K562 (cell line): ENCODE data around the gene RBBP4. TPM values are rescaled to one million over a fixed set of nuclear protein-coding genes. Genes with fewer than 3 reads are reported as not detected.
A peak's percentile ranks its signal among the peaks of the same experiment; 100 is the strongest.

Experiments
- ATAC-seq: fragments of 200-7000 bp; cut with Tn5 transposase; 3 replicates; pipeline ENCODE4 v1.9.1; 2020; ENCODE audit warnings: moderate library complexity
- BruUV-seq: library from RNA; stranded (reverse); fragments of 400-500 nt; replicated peaks from 2 replicates; lab custom pipeline; 2021; lab: Mats Ljungman, UMichigan
- CTCF ChIA-PET: fragments of 300-600 bp; formaldehyde crosslinking; extraction: SDS; loops from one replicate; lab custom pipeline; 2021; ENCODE audit warnings: low intra/inter-chr PET ratio; lab: Yijun Ruan, JAX
- POLR2A ChIA-PET: fragments of 300-600, 350-650 bp; sonication (Branson Sonifier 250); formaldehyde crosslinking; extraction: SDS; loops from one replicate; lab custom pipeline; 2021; ENCODE audit warnings: antibody characterized with exemption, inconsistent platforms; lab: Yijun Ruan, JAX
- DNase-seq, 4 experiments: peaks; one replicate each; pipeline versions ENCODE4 v3.0.0 to v3.0.0-alpha.2; 2011 to 2018; ENCODE audit warnings: low spot score in 3 of 4, mixed read lengths in 3 of 4; ENCODE audit errors: extremely low read depth in 1 of 4
- FAIRE-seq: peaks from 2 replicates; lab custom pipeline; 2011; peaks lifted over from hg19 to GRCh38; lab: Jason Lieb, UNC
- H2AFZ ChIP-seq: 2 replicates; pipeline ENCODE4 v1.6.0; 2011; ENCODE audit warnings: low read depth, low read length, control low read depth, inconsistent platforms
- H3K27ac ChIP-seq: fragments of 200-600 bp; 3 replicates; pipeline ENCODE4 v1.8.0; 2011; ENCODE audit warnings: low read depth, mild to moderate bottlenecking, control low read depth, inconsistent platforms, low read length, moderate library complexity, mixed read lengths; ENCODE audit errors: extremely low read depth
- H3K27me3 ChIP-seq, 2 experiments: fragments of 300-600 bp in 1 of 2; 2 replicates in 1 of 2; 3 replicates in 1 of 2; pipeline versions ENCODE4 v1.6.0 to v1.8.0; 2011; ENCODE audit warnings: inconsistent platforms in 2 of 2, low read length in 2 of 2, mild to moderate bottlenecking in 1 of 2, mixed read lengths in 1 of 2, moderate library complexity in 1 of 2; ENCODE audit not compliant: control insufficient read depth in 2 of 2, insufficient read depth in 2 of 2
- H3K36me3 ChIP-seq: fragments of 300-600 bp; 3 replicates; pipeline ENCODE4 v1.8.0; 2011; ENCODE audit warnings: mild to moderate bottlenecking, low read length, inconsistent platforms; ENCODE audit not compliant: control insufficient read depth, insufficient read depth
- H3K4me1 ChIP-seq, 2 experiments: fragments of 200-600 bp in 1 of 2; replicated peaks in 1 of 2; 2 replicates in 1 of 2; 3 replicates in 1 of 2; pipeline versions ENCODE4 v1.5.1 to v1.8.0; 2011; ENCODE audit warnings: inconsistent platforms in 2 of 2, low read length in 2 of 2, mild to moderate bottlenecking in 1 of 2, mixed read lengths in 1 of 2, moderate library complexity in 1 of 2; ENCODE audit not compliant: control insufficient read depth in 2 of 2, insufficient read depth in 2 of 2
- H3K4me2 ChIP-seq: 2 replicates; pipeline ENCODE4 v1.6.1; 2011; ENCODE audit warnings: low read length, control low read depth, inconsistent platforms, mixed read lengths; ENCODE audit not compliant: insufficient read depth
- H3K4me3 ChIP-seq: fragments of 200-600 bp; sonication (generic), shearing (Covaris generic); 2 replicates; pipeline ENCODE4 v1.5.1; 2016; ENCODE audit warnings: control low read depth, inconsistent platforms
- H3K79me2 ChIP-seq: fragments of 200-600 bp; 3 replicates; pipeline ENCODE4 v1.8.0; 2011; ENCODE audit warnings: low read length, inconsistent platforms; ENCODE audit not compliant: control insufficient read depth, insufficient read depth
- H3K9ac ChIP-seq, 2 experiments: 2 replicates each; pipeline versions ENCODE4 v1.6.0 to v1.6.1; 2011; ENCODE audit warnings: low read depth in 2 of 2, low read length in 2 of 2, control low read depth in 1 of 2, inconsistent platforms in 1 of 2, mild to moderate bottlenecking in 1 of 2, mixed read lengths in 1 of 2; ENCODE audit not compliant: insufficient read depth in 1 of 2
- H3K9me1 ChIP-seq: one replicate; pipeline ENCODE4 v1.6.0; 2011; ENCODE audit warnings: inconsistent platforms, mild to moderate bottlenecking, low read length, moderate library complexity; ENCODE audit not compliant: control insufficient read depth, insufficient read depth
- H3K9me3 ChIP-seq: replicated peaks from 2 replicates; pipeline ENCODE4 v1.5.1; 2011; ENCODE audit warnings: low read depth, low read length, inconsistent platforms; ENCODE audit not compliant: control insufficient read depth, insufficient read depth
- H4K20me1 ChIP-seq: replicated peaks from 2 replicates; pipeline ENCODE4 v1.6.1; 2011; ENCODE audit warnings: low read length, inconsistent platforms, mixed read lengths; ENCODE audit not compliant: control insufficient read depth, insufficient read depth
- ARID2 ChIP-seq: fragments of 450-650 bp; IDR thresholded peaks from 2 replicates; pipeline ENCODE4 v1.6.1; 2017; ENCODE audit warnings: antibody characterized with exemption, mild to moderate bottlenecking
- CSDE1 ChIP-seq, 2 experiments: fragments of 450-650 bp; IDR thresholded peaks; 2 replicates each; pipeline ENCODE4 v1.6.1; 2016; ENCODE audit warnings: mild to moderate bottlenecking in 1 of 2
- MEIS2 ChIP-seq: fragments of 450-650 bp; IDR thresholded peaks from 2 replicates; pipeline ENCODE4 v1.6.1; 2014; ENCODE audit warnings: mild to moderate bottlenecking; ENCODE audit not compliant: partially characterized antibody
- NUFIP1 ChIP-seq: fragments of 450-650 bp; IDR thresholded peaks from 2 replicates; pipeline ENCODE4 v1.6.1; 2018; ENCODE audit not compliant: partially characterized antibody
- RAD21 ChIP-seq, 2 experiments: fragments of 250-450 bp in 1 of 2; fragments of 450-650 bp in 1 of 2; sonication (Bioruptor Pico) in 1 of 2; formaldehyde crosslinking in 1 of 2; IDR thresholded peaks in 1 of 2; conservative IDR thresholded peaks in 1 of 2; 2 replicates each; pipeline versions ENCODE4 v1.4.0 to v1.8.0; 2020 to 2022; ENCODE audit warnings: mild to moderate bottlenecking in 2 of 2, moderate library complexity in 1 of 2
- TFAP4 ChIP-seq: sonication (generic); formaldehyde crosslinking; IDR thresholded peaks from 2 replicates; pipeline ENCODE4 v1.8.0; 2022; ENCODE audit warnings: missing genetic modification reagents, mild to moderate bottlenecking, moderate library complexity, borderline replicate concordance
- UBTF ChIP-seq, 2 experiments: IDR thresholded peaks; 2 replicates each; pipeline ENCODE4 v1.6.1; 2012; ENCODE audit warnings: improper control_type of control experiment in 2 of 2, low read depth in 2 of 2, low read length in 2 of 2, borderline replicate concordance in 1 of 2
- WGBS: fragments of 100-300 bp; shearing (Covaris generic); methylation state at CpG from one replicate; pipeline ENCODE4 v1.1.6; 2016; ENCODE audit warnings: low coverage, mixed read lengths; ENCODE audit not compliant: insufficient coverage; ENCODE audit errors: missing lambda C conversion rate; 5-methylcytosine and 5-hydroxymethylcytosine counted together
- in situ Hi-C: fragments of 300-500 bp; cut with MboI; formaldehyde crosslinking; loops from 4 replicates; pipeline ENCODE4 v1.15.0; 2018; ENCODE audit warnings: inconsistent platforms, mixed read lengths
- intact Hi-C: fragments of 100-400 bp; cut with micrococcal nuclease; formaldehyde crosslinking; loops from 2 replicates; pipeline ENCODE4 v1.14.2; 2022
- polyA plus RNA-seq, 8 experiments: library from polyadenylated mRNA; depleted of rRNA in 4 of 8; stranded (reverse) in 5 of 8; unstranded in 3 of 8; fragments of >200 nt; fragmentation: Nextera tagmentation in 2 of 8; fragmentation: Illumina TruSeq in 1 of 8; extraction: Ambion mirVana in 2 of 8; extraction: Trizol in 1 of 8; gene quantifications; 2 replicates each; pipeline versions ENCODE4 v1.2.1 to v1.2.3, GENCODE V29; 2011 to 2014; ENCODE audit warnings: inconsistent platforms in 1 of 8, missing spikeins in 1 of 8
- total RNA-seq, 7 experiments: library from RNA; depleted of rRNA in 6 of 7; stranded (reverse); fragments of >200 nt in 6 of 7; fragmentation: Illumina TruSeq in 2 of 7; extraction: Trizol in 2 of 7; gene quantifications; 2 replicates each; pipeline versions ENCODE4 v1.2.1 to v1.2.3, GENCODE V29; 2011 to 2021; ENCODE audit warnings: low replicate concordance in 1 of 7

RBBP4 gene
- total and polyA plus RNA-seq, 9 of the 15 experiments (the other 6 are each of a cell fraction or from before 2014, with no cell fraction given), result 185 to 409 (median 259) TPM

GRCh38 chr1:32718527-32718926 lies 67.5 kb downstream of the RBBP4 start (continued):
- TF ChIP-seq MEIS2 (no peak), CSDE1 (IDR thresholded peaks at IDR 0.05) (no peak), TFAP4 (no peak)

GRCh38 chr1:32719681-32720275 lies 68.8 kb downstream of the RBBP4 start:
- H4K20me1 ChIP-seq, result no peaks in the 10 kb centered on the region
- peaks cover 31 to 48% of the 10 kb centered on the region in 2 experiments; a peak in 4 of 5 replicates for H3K4me1 ChIP-seq
- no peak overlapping the region for H3K27ac ChIP-seq
- ATAC-seq (no peak), FAIRE-seq (no peak), DNase-seq (peak in 1 of 4 experiments; percentile 5)
- H3K9me3 ChIP-seq, result no peaks in the 10 kb centered on the region
- in situ Hi-C loops, result loop anchor here (10.0 kb wide), 1 partner anchor 45 kb away; no protein-coding TSS in a partner anchor
- CTCF ChIA-PET, result no interaction called here
- no peak overlapping the region for H3K4me3 ChIP-seq
- H3K4me2 ChIP-seq, result no peak overlapping the region
- POLR2A ChIA-PET, result interaction anchor here (0.6 to 1.3 kb wide), 3 partner anchors 9 to 27 kb away, joined by 5 to 9 read pairs (median 5); no protein-coding TSS in a partner anchor
- H3K79me2 ChIP-seq, result no peaks in the 10 kb centered on the region
- no peaks in the 10 kb centered on the region for H3K36me3 ChIP-seq
- intact Hi-C loops, result no loop called here
- H3K9ac ChIP-seq, result no peak overlapping the region; a peak in 1 of 4 replicates
- H2AFZ ChIP-seq, result no peak overlapping the region
- no TSS peak for BruUV-seq
- H3K9me1 ChIP-seq, result no peaks in the 10 kb centered on the region
- TF ChIP-seq NUFIP1 (no peak), ARID2 (no peak), UBTF (IDR thresholded peaks at IDR 0.05; ENCODE audit: borderline replicate concordance in 1 of 2, low read depth in 2 of 2, low read length in 2 of 2) (no peak), RAD21 (CRISPR knock-in tag; conservative IDR thresholded peaks at IDR 0.05 in 1 of 2, IDR thresholded peaks at IDR 0.05 in 1 of 2) (no peak)
- H3K27me3 ChIP-seq, result no peaks in the 10 kb centered on the region
- WGBS, result 44% methylated on average over 4 of the region's 4 CpGs
